ENCODE measurements around the gene DPP6. TPM values are rescaled to one million over a fixed set of nuclear protein-coding genes. Genes with fewer than 3 reads are reported as not detected.

DPP6 gene
- total and polyA plus RNA-seq, 2 donors (not counting 1 experiment from before 2014, with no cell fraction given): not detected

DNA sequence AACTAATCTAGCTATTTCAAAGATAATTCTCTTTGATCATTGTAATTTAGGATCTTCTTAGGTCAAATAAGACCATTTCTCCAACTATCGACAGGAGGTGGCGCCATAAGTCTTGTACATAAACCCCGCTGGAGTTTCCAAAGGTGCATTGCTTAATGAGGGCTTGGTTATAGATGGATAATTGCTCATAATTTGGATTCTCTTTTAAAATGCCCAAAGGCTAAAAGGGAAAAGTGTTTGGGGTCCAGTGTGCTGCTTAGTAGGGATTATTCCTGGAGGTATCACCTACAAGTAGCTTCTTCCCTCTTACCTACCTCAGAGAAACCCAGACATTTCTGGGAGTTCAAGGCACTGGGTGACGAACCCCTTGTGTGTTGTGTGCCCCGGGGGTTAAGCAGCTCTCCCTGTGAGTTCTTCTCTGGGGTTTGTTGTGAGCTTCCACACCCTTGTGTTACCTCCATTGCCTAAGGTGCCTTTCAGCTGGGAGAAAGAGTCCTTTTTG is 875.5 kb downstream of the DPP6 start:
- no CpG with 5 or more reads among the region's 5 CpGs for WGBS (ENCODE audit: insufficient coverage)
- Histone ChIP-seq H3K36me3 (replicated peaks in 1 of 2; ENCODE audit: control extremely low read depth in 1 of 2, control insufficient read depth in 1 of 2, extremely low read depth in 1 of 2, insufficient read depth in 2 of 2, low read length in 1 of 2) (peaks cover 0 to 3% of the 10 kb centered on the region in 2 experiments), H3K79me2 (ENCODE audit: control insufficient read depth, insufficient read depth, low read length) (peaks cover 38% of the 10 kb centered on the region), H3K27ac (ENCODE audit: low read length in 2 of 2) (peak overlapping the region; percentile 83 to 94), H3K27me3 (replicated peaks in 1 of 4; ENCODE audit: control extremely low read depth in 1 of 4, control insufficient read depth in 3 of 4, insufficient read depth in 4 of 4, low read length in 3 of 4) (no peaks in the 10 kb centered on the region), H3K4me1 (ENCODE audit: control insufficient read depth in 2 of 2, insufficient read depth in 2 of 2, low read length in 2 of 2) (peaks cover 12 to 14% of the 10 kb centered on the region in 2 donors), H4K20me1 (ENCODE audit: control insufficient read depth, insufficient read depth, low read length, poor library complexity, severe bottlenecking) (no peaks in the 10 kb centered on the region), H2AFZ (ENCODE audit: insufficient read depth, low read depth, low read length, poor library complexity, severe bottlenecking) (peak overlapping the region; percentile 88), H3K4me3 (ENCODE audit: control extremely low read depth in 1 of 5, extremely low read depth in 1 of 5, insufficient read depth in 1 of 5, low read depth in 2 of 5, low read length in 4 of 5) (peak overlapping the region; percentile 64 to 98 (median 83)), H3K9me3 (ENCODE audit: control extremely low read depth in 1 of 3, control insufficient read depth in 2 of 3, insufficient read depth in 1 of 3, low read length in 2 of 3) (peaks cover 0 to 2% (median under 1%) of the 10 kb centered on the region in 3 donors), H3K4me2 (replicated peaks; ENCODE audit: low read depth, low read length, poor library complexity, severe bottlenecking) (peak overlapping the region; percentile 94), H3K9ac (ENCODE audit: low read length) (peak overlapping the region; percentile 83)
- peak overlapping the region; percentile 97 for H3K4me3 Mint-ChIP-seq
- TF ChIP-seq, protein P1, sequence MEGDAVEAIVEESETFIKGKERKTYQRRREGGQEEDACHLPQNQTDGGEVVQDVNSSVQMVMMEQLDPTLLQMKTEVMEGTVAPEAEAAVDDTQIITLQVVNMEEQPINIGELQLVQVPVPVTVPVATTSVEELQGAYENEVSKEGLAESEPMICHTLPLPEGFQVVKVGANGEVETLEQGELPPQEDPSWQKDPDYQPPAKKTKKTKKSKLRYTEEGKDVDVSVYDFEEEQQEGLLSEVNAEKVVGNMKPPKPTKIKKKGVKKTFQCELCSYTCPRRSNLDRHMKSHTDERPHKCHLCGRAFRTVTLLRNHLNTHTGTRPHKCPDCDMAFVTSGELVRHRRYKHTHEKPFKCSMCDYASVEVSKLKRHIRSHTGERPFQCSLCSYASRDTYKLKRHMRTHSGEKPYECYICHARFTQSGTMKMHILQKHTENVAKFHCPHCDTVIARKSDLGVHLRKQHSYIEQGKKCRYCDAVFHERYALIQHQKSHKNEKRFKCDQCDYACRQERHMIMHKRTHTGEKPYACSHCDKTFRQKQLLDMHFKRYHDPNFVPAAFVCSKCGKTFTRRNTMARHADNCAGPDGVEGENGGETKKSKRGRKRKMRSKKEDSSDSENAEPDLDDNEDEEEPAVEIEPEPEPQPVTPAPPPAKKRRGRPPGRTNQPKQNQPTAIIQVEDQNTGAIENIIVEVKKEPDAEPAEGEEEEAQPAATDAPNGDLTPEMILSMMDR (IDR thresholded peaks at IDR 0.05): peak; percentile 83
- TF ChIP-seq EZH2 (IDR thresholded peaks at IDR 0.05; ENCODE audit: borderline replicate concordance, insufficient read depth, low read depth, low read length, poor library complexity, severe bottlenecking): no peak
- intact Hi-C loops (cut with micrococcal nuclease): loop anchor here (1.0 to 10.0 kb wide), 14 partner anchors 14 to 841 kb away; partner anchors contain the start of genes INSIG1 and PAXIP1
- DNase-seq (peak; percentile 88), ATAC-seq (ENCODE audit: low read depth) (peak; percentile 54)
- peaks cover 31% of the 10 kb centered on the region for H3K4me1 Mint-ChIP-seq
- no peaks in the 10 kb centered on the region for H3K9me3 Mint-ChIP-seq (ENCODE audit: insufficient read depth)
- H3K27me3 Mint-ChIP-seq: no peaks in the 10 kb centered on the region
- CTCF ChIA-PET: interaction anchor here (0.6 to 5.3 kb wide), 52 partner anchors 10 to 1966 kb away, joined by 3 to 75 read pairs (median 5); partner anchors contain the start of genes INSIG1 and PAXIP1
- H3K27ac Mint-ChIP-seq: peak overlapping the region; percentile 96
- POLR2A ChIA-PET: interaction anchor here (0.6 to 1.8 kb wide), 4 partner anchors 74 to 370 kb away, joined by 3 to 11 read pairs (median 4); partner anchors contain the start of genes INSIG1 and PAXIP1

All from B cell (primary cell).